ENCODE results near the gene COX6B2.

Gene COX6B2

GRCh38 chr19:55362174-55362989 lies 7.9 kb upstream of the COX6B2 start:
- no peak for DNase-seq

- DNase-seq: no peak
Observed at GRCh38 chr19:55360902-55361301, 6.4 kb upstream of the COX6B2 start.

- DNase-seq: no peak
Observed at GRCh38 chr19:55358943-55359908, 4.7 kb upstream of the COX6B2 start.

DNA sequence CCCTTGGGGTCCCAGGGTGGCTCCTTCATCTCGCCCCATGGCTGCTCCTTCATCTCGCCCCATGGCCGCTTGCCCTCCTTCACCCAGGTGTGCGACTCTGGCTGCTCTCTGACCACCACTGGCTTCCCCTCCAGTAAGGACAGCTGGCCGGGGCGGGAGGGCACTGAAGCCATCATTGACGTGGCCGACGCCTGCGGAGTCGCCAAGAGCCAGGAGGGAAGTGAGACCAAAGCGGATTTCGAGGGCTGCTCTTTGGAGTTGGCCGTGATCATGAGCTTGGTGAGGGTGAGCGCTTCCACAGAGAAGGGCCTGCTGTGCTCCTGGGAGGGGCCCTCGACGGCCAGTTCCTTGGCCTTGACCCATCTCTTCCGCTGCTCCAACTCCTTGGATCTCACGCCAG lies 4.0 kb upstream of the COX6B2 start:
- no peak for DNase-seq

- DNase-seq: no peak
Observed at GRCh38 chr19:55355213-55355821, 798 bp upstream of the COX6B2 start.

DNA sequence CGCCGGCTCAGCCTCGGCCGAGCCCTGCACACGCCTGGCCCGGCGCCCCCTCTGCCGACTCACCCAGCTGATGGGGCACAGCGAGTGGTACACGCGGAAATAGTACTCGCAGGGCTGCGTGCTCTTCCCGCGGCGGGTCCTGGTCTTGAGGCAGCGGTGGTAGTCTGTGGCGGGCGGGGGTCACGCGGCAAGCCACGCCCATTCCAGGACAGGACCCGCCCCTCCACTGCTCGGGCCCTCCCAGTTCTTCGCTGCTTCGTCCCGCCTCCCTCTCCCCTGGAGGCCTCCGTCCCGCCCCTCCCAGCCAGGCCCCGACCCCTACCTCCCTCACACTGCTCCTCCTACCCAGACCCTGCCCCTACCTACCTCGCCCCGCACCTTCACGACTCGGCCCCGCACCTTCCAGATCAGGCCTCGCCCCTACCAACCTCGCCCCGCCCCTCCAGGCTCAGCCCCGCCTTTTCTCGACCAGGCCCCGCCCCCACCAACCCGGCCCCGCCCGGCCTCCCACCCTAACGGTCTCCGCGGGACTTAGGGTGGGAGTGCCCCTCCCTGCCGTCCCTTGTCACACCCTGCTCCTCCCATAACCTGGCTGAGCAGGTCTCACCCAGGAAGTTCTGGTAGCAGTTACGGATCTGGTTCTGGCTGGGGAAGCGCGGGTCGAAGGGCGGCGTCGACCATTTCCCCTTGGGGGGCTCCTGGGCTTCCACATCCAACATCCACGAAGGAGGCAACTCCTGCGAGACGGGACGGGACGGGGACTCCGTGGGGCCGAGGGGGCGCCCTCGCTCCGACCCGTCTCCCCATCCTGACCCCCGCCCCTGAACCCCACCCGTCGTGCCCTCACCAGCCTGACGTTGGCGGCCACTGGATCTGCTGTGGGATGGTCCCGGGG lies 469 bp downstream of the COX6B2 start:
- peak; percentile 70 to 75 for DNase-seq

DNA sequence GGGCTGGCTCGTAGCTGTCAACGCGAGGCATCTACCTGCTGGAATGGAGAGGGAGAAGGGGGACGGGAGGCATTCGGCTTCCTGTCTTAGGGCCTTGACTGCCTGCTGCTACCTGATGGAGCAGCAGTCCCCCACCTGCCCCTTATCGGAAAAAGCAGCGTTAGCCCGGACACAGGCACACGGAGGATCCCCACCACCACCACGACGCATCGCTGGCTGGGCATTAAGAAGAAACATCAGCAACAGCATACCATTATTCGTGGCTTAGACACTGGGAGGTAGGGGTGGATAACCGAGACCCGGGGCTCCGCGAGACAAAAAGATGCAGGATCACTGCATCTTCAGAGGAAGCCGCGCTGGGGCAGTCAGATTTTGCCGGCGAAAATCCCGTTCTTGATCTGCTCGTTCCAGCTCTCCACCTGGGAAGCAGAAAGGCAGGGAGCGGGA lies 1.1 kb downstream of the COX6B2 start:
- DNase-seq: no peak

DNA sequence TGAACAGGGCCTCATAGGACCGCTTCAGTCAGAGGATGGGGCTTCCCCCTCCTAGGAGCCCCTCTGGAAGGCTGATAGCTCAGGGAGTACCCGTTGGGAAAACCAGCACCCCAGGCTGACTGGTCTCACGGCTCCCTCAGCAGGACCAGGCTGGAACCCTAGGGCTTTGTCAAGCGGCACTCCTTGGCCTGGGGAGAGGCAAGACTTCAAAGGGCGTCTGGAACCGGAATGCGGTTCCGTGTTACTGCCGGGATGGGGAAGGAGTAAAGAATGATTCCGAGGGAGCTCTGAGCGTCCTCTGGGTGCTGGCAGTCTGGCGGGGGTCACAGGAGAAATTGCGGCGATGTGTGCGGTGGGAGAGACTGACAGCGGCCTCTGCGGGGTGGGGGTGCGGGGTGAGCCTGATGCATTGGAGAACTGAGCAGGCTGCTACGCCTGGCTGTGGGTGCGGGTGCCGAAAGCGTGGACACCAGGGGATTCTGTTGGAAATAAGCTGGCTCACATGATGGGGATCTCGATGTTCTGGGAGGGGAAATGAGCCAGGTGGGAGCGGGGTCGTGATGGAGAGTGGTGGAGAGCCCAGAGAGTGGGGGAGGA lies 1.9 kb downstream of the COX6B2 start:
- DNase-seq: no peak

GRCh38 chr19:55352040-55352439 lies 2.5 kb downstream of the COX6B2 start:
- DNase-seq: no peak

GRCh38 chr19:55350620-55351315 lies 3.8 kb downstream of the COX6B2 start:
- no peak for DNase-seq

DNA sequence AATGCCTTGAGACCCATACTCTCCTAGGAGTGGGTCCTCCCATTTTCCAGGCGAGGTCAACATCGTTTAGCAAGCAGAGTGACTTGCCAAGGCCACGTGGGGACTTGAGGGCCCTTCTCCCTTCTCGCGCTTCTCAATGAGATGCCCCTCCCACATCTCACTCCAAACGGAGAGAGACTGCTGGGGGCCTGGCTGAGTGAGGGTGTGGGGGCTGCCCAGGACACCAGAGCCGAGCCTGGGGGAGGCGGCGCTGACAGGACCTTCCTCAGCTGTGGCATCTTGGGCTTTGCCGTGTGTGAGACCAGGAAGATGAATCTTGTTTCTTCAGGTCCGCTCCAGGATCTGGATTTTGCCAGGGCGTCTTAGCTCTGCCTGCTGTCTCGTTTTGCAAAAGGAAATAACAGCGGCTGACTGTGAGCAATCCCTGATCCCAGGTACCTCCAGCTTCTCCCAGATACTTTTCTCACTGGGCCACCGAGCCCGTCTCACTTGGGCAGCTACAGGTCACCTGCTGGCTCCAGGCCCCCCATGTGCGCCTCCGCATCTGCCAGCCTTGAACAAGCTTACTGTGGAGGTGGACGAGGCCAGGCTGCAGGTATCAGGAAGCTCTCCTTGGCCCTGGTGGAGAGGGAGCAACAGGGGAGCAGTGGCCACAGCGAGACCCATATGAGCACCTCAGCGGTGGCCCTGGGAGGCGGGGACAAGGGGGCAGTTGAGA lies 6.0 kb downstream of the COX6B2 start:
- no peak for DNase-seq

DNA sequence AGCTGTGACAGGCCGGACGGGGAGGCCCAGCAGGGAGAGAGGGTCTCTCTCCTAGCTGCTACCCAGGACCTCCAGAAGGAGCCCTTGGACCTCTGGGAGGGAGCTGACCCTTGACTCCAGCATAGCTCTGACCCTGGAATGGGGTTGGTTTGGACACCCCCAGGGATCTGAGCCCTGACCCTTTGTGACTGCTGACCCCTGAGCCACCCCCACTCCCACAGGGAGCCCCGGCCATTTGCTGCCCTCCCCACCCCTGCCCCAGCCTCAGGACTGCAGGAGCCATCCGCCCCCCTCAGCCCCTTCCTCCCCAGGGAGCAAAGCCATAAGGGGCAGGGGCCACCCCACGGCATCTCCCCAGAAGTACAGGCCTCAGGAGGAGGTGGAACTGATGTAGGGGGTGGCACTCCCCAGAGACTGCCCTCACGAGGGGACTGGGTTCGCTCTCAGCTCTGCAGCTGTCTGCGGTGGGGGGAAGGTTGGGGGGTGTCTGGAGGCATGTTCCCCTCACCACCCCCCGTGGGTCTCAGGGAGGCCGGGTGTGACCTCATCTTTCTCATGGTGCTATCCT lies 7.0 kb downstream of the COX6B2 start:
- no peak for DNase-seq

GRCh38 chr19:55346725-55347441 lies 7.6 kb downstream of the COX6B2 start:
- no peak for DNase-seq

DNA sequence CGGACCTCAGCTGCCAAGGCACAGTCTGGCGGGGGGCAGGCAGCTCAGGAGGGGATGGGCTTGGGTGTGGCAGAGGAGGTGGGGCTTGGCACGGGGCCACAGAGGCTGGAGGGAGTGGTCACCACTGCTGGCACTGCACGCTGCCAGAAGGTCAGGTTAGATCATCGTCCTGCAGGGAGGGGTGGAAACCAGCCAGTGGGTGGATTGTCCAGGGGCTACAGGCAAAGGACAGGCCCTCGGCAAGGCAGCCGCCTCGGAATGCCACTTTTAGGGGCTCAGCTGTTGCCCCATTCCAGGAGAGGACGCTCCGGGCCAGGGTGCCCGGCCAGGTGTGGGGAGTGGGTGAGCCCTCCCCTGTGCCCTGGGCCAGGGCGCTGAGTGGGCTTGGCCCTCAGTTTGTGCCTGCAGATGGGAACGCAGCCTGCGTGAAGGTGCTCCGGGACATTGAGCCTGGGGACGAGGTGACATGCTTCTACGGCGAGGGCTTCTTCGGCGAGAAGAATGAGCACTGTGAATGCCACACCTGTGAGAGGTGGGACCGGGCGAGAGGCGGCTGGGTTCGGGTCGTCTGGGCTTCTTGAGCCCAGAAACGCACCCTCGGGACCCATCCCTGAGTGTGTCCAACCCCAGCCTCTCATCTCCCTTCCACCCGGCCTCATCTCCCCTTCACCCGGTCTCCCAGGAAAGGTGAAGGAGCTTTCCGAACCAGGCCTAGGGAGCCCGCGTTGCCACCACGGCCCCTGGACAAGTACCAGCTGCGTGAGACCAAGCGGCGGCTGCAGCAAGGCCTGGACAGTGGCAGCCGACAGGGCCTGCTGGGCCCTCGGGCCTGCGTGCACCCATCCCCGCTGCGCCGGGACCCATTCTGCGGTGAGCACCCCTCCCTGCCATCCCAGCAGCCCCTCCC lies 8.4 kb downstream of the COX6B2 start:
- no peak for DNase-seq

GRCh38 chr19:55345101-55345817 lies 9.3 kb downstream of the COX6B2 start:
- DNase-seq: no peak

GRCh38 chr19:55344444-55344843 lies 10.1 kb downstream of the COX6B2 start:
- no peak for DNase-seq
